Activated CD4-positive, alpha-beta memory T cell treated with anti-CD3 and anti-CD28 coated beads for 36 hours (primary cell): Measurements from ENCODE around the gene DNAJB1. TPM values are rescaled to one million over a fixed set of nuclear protein-coding genes. Genes with fewer than 3 reads are reported as not detected.
"Not testable (repeated sequence)": the region's sequence is repeated elsewhere in the genome, so short reads cannot be mapped to it uniquely, and the experiment has no call there.

Source experiments
- CTCF ChIA-PET: fragments of 350-600 bp; sonication (Branson Sonifier 250); formaldehyde crosslinking; loops from one replicate; lab custom pipeline; 2021; ENCODE audit warnings: antibody characterized with exemption, inconsistent platforms; lab: Charles Lee
- POLR2A ChIA-PET: fragments of 350-600 bp; sonication (Branson Sonifier 250); formaldehyde crosslinking; loops from one replicate; lab custom pipeline; 2021; ENCODE audit warnings: antibody characterized with exemption; lab: Charles Lee
- DNase-seq: peaks from one replicate; pipeline ENCODE4 v3.0.0-alpha.2; 2020
- H3K27ac Mint-ChIP-seq: one replicate; pipeline ENCODE4 v1.8.0; 2021; ENCODE audit warnings: mixed read lengths
- H3K27me3 Mint-ChIP-seq: one replicate; pipeline ENCODE4 v1.8.0; 2021; ENCODE audit warnings: mixed read lengths
- H3K36me3 Mint-ChIP-seq: one replicate; pipeline ENCODE4 v1.8.0; 2021; ENCODE audit warnings: mixed read lengths
- H3K4me1 Mint-ChIP-seq: one replicate; pipeline ENCODE4 v1.8.0; 2021; ENCODE audit warnings: low read depth, mixed read lengths
- H3K4me3 Mint-ChIP-seq: one replicate; pipeline ENCODE4 v1.8.0; 2021; ENCODE audit warnings: mild to moderate bottlenecking, mixed read lengths
- H3K9me3 Mint-ChIP-seq: one replicate; pipeline ENCODE4 v1.8.0; 2021; ENCODE audit warnings: mixed read lengths
- intact Hi-C: fragments of 100-400 bp; cut with micrococcal nuclease; formaldehyde crosslinking; loops from one replicate; pipeline ENCODE4 v1.15.1; 2023
- total RNA-seq, 2 experiments: library from RNA; stranded (reverse); gene quantifications; one replicate each; pipeline ENCODE4 v1.2.3, GENCODE V29; 2021

DNAJB1 gene
- total RNA-seq, 2 experiments from 2014 or later: 71.2 to 76.5 TPM

DNA sequence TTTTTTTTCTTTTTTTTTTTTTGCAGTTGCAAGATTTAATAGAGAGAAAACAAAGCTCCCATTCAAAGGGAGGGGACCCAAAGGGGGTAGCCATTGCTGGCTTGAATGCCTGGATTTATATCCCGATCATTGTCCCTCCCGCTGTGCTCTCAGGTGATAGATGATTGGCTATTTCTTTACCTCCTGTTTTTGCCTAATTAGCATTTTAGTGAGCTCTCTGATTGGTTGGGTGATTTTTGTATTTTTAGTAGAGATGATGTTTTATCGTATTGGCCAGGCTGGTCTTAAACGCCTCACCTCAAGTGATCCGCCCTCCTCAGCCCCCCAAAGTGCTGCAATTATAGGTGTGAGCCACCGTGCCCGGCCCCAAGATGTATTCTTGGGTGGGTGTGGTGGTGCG, 13.6 kb downstream of the DNAJB1 start:
- CTCF ChIA-PET: interaction anchor here (0.6 to 4.4 kb wide), 10 partner anchors 8 to 132 kb away, joined by 3 to 35 read pairs (median 4); partner anchors contain the start of genes DNAJB1 and GIPC1
- DNase-seq, intact Hi-C loops, H3K9me3 Mint-ChIP-seq, H3K27ac Mint-ChIP-seq, H3K4me3 Mint-ChIP-seq, H3K36me3 Mint-ChIP-seq, H3K27me3 Mint-ChIP-seq: not testable (repeated sequence)
- peaks cover 35% of the 10 kb centered on the region for H3K4me1 Mint-ChIP-seq
- POLR2A ChIA-PET: interaction anchor here (0.6 to 3.1 kb wide), 2 partner anchors 13 to 38 kb away, joined by 3 to 17 read pairs; partner anchors contain the start of gene DNAJB1

DNA sequence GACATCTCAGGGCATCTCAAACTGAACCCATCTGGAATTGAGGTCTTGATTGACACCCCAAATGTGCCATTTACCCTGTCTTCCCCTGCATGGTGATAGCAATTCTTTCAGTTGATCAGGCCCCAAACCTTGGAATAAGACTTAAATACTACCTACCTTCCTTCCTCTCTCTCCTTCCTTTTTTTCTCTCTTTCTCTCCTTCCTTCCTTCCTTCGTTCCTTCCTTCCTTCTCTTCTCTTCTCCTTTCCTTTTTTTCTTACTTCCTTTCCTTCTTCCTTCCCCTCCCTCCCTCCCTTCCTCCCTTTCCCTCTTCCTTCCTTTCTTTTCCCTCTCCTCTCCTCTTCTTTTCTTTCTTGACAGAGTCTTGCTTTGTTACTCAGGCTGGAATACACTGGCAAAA, 14.9 kb downstream of the DNAJB1 start:
- H3K27me3 Mint-ChIP-seq: no peaks in the 10 kb centered on the region
- ChIA-PET POLR2A (interaction anchor here (0.6 to 3.1 kb wide), 2 partner anchors 15 to 499 kb away, joined by 3 to 17 read pairs; partner anchors contain the start of gene DNAJB1), CTCF (interaction anchor here (0.6 to 4.4 kb wide), 6 partner anchors 16 to 1691 kb away, joined by 3 to 20 read pairs (median 5); partner anchors contain the start of gene NDUFB7)

DNA sequence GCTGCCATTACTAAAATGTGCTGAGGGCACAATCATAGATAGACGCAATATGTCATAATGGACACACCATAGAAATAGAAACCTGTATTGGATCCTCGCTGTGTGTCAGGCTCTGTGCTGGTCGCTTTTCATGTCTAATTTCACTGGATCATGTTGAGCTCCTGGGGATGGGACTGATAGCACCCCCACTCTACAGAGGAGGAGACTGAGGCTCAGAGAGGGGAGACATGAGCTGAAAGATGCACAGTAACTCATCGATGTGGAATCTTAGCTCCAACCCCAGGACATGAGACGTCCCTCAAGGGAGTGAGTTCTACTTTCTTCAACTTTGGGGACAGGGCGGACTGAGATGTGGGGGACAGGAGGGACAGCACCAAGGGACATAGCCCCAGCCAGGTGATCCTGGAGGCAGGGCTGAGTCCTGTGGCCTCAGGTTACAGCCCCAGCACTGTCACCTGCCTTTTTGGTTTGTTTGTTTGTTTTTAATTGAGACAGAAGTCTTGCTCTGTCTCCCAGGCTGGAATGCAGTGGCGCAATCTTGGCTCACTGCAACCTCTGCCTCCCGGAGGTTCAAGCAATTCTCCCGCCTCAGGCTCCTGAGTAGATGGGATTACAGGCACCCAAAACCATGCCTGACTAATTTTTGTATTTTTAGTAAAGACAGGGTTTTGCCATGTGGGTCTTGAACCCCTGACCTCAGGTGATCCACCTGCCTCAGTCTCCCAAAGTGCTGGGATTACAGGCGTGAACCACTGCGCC, 15.7 kb downstream of the DNAJB1 start:
- POLR2A ChIA-PET: no interaction called here
- DNase-seq: no peak
- no peaks in the 10 kb centered on the region for H3K9me3 Mint-ChIP-seq
- no peak overlapping the region for H3K27ac Mint-ChIP-seq
- peaks cover 26% of the 10 kb centered on the region for H3K4me1 Mint-ChIP-seq
- no peak overlapping the region for H3K4me3 Mint-ChIP-seq
- CTCF ChIA-PET: interaction anchor here (0.7 to 1.1 kb wide), 3 partner anchors 22 to 366 kb away, joined by 3 to 6 read pairs (median 4); partner anchors contain the start of genes ASF1B and PTGER1
- H3K36me3 Mint-ChIP-seq: no peaks in the 10 kb centered on the region
- intact Hi-C loops: no loop called here
- H3K27me3 Mint-ChIP-seq: no peaks in the 10 kb centered on the region

More for the DNA sequence above, 14.9 kb downstream of the DNAJB1 start:
- no peak overlapping the region for H3K27ac Mint-ChIP-seq
- H3K4me1 Mint-ChIP-seq: peaks cover 33% of the 10 kb centered on the region
- no peaks in the 10 kb centered on the region for H3K9me3 Mint-ChIP-seq
- intact Hi-C loops: no loop called here
- H3K36me3 Mint-ChIP-seq: no peaks in the 10 kb centered on the region
- H3K4me3 Mint-ChIP-seq: no peak overlapping the region
- DNase-seq: no peak

DNA sequence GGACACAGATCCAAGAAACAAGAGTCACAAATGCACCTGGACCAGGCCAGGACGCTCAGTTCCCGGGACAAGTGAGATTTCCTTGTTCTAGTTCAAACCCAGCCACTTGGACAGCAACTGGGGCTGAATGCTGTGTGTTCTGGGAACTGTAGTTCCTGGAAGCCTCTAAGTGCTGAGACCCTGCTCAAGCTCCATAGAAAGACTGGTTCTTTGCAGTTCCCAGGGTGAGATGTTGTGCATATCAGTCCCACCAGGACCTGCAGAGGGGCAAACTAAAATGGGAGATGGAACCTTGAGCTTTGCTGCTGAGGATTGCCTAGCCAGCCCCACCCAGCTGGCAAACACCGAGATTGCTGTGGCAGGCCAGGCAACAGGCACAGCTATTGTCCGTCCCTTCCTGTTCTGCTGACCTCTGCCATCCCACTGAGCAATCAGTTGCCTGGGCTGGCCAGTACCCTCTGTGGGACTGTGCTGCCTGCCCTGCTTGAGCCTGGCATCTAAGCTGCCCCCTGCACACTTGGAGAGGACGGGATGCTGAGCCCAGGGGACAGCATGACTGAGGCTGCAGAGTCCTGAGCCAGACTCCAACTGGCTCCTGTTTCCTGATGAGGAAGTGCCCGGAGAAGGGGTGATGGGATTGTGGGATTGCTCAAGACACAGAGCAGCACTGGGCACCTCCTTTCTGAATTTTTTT, 20.8 kb downstream of the DNAJB1 start:
- ChIA-PET POLR2A (interaction anchor here (2.4 to 3.3 kb wide), 2 partner anchors 9 to 21 kb away, joined by 9 to 18 read pairs; partner anchors contain the start of gene DNAJB1), CTCF (interaction anchor here (4.7 kb wide), 1 partner anchor 8 kb away, joined by 35 read pairs; no protein-coding TSS in a partner anchor)
- no peak overlapping the region for H3K27ac Mint-ChIP-seq
- no peak for DNase-seq
- peak overlapping the region; percentile 75 for H3K4me3 Mint-ChIP-seq
- peaks cover 17% of the 10 kb centered on the region for H3K4me1 Mint-ChIP-seq
- H3K36me3 Mint-ChIP-seq: no peaks in the 10 kb centered on the region
- H3K9me3 Mint-ChIP-seq: no peaks in the 10 kb centered on the region
- no peaks in the 10 kb centered on the region for H3K27me3 Mint-ChIP-seq
- intact Hi-C loops: no loop called here

DNA sequence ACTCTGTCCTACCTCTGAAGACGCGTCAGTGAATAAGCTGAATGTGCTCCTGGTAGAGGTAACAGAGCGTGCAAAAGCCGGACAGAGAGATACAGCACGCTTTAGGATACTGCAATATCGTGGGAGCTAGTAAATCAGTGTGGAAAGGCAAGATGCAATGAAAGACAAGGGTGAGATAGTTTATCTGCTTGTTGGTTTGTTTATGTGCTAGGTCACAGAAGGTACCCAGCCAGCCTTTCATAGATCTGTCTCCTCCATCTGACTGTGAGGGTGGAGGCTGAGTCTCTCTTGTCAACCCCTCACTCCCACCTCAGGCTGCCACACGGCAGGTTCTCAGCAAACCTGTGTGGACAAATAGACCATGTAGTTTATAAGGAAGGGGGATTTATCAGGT, 21.4 kb downstream of the DNAJB1 start:
- POLR2A ChIA-PET: interaction anchor here (0.6 to 3.3 kb wide), 3 partner anchors 10 to 861 kb away, joined by 3 to 18 read pairs (median 9); partner anchors contain the start of gene DNAJB1

DNA sequence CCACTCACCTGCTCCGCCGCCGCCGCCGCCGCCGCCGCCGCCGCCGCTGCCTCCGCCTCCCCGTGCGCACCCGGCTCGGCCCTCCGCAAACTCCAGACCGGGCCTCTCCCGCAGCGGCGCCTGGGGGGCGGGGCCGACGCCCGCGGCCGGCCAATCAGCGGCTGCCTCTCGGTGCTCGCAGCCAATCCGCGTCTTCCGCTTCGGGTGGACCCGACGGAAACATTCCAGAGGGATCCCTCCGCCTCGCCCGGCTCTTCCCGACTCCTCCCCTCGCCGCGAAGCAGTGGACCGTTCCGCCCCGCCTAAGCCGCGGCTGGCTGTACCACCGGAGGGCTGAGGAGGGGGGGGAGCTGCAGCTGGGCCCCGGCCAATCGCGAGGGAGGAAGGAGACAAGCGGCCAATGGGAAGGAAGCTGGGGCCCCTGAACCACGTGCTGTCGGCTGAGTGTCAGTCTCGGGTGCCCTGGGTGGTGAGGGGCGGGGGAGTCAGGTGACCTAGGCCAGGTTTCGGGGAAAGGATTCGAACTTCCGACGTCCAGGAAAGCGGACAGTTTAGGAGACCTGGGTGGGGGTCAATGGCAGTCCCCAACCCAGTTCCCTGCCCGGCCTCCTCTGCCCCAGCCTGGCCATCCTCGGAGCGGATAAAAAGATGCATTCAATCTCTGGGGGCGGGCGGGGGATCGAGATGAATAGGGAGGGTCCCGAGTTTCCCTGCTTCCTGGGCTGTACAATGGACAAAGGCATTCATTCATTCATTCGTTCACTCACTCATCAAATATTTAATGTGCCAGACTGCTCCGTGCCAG, 22.0 kb downstream of the DNAJB1 start, which contains the start of gene GIPC1:
GIPC1 (minus strand) TSS at position 99 of the 805 bp plus-strand sequence. CDS start 13,151 bp downstream, outside the sequence.
- peak within 1 kb of the TSS; percentile 78 for H3K4me3 Mint-ChIP-seq
- POLR2A ChIA-PET: interaction anchor here (0.6 to 3.3 kb wide), 5 partner anchors 11 to 861 kb away, joined by 3 to 18 read pairs (median 4); partner anchors contain the start of gene DNAJB1

More for the DNA sequence above, 21.4 kb downstream of the DNAJB1 start:
- Mint-ChIP-seq H3K9me3 (no peaks in the 10 kb centered on the region), H3K4me1 (peaks cover 17% of the 10 kb centered on the region), H3K4me3 (peak overlapping the region; percentile 75), H3K36me3 (no peaks in the 10 kb centered on the region), H3K27ac (no peak overlapping the region), H3K27me3 (no peaks in the 10 kb centered on the region)
- CTCF ChIA-PET: interaction anchor here (1.7 to 4.7 kb wide), 4 partner anchors 9 to 360 kb away, joined by 7 to 35 read pairs (median 16); partner anchors contain the start of gene ASF1B
- intact Hi-C loops: no loop called here
- no peak for DNase-seq

DNA sequence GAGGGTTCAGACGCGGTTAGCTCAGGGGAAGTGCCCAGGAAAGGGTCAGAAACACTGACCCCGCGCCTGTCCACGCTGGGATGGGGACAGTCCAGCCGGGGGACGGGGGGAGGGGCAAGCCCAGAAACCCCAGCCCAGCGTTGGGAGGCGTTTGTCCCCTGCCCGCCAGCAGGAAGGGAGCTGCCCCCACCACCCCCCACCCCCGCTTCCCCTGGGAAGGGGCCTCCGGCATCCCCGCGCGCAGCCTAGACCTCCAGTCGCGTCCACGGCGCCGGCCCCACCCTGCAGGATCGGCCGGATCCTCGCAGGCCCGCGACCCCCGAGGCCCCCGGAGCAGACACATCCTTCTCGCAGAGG, 22.5 kb downstream of the DNAJB1 start:
- peak overlapping the region; percentile 66 for H3K27ac Mint-ChIP-seq
- POLR2A ChIA-PET: interaction anchor here (1.0 to 3.3 kb wide), 5 partner anchors 11 to 78 kb away, joined by 3 to 18 read pairs (median 4); partner anchors contain the start of gene DNAJB1
- peaks cover 3% of the 10 kb centered on the region for H3K36me3 Mint-ChIP-seq
- no peaks in the 10 kb centered on the region for H3K9me3 Mint-ChIP-seq
- DNase-seq: no peak
- CTCF ChIA-PET: interaction anchor here (0.6 to 4.7 kb wide), 6 partner anchors 9 to 359 kb away, joined by 3 to 35 read pairs (median 7); partner anchors contain the start of gene ASF1B
- intact Hi-C loops: no loop called here
- H3K4me3 Mint-ChIP-seq: peak overlapping the region; percentile 78
- peaks cover 17% of the 10 kb centered on the region for H3K4me1 Mint-ChIP-seq
- no peaks in the 10 kb centered on the region for H3K27me3 Mint-ChIP-seq

More for the DNA sequence above, 22.0 kb downstream of the DNAJB1 start, which contains the start of gene GIPC1:
- Mint-ChIP-seq H3K27ac (peak within 1 kb of the TSS; percentile 66), H3K9me3 (no peaks in the 10 kb centered on the region), H3K36me3 (peaks cover 3% of the 10 kb centered on the region), H3K27me3 (no peaks in the 10 kb centered on the region), H3K4me1 (peaks cover 17% of the 10 kb centered on the region)
- CTCF ChIA-PET: interaction anchor here (1.2 to 4.7 kb wide), 5 partner anchors 9 to 359 kb away, joined by 3 to 35 read pairs (median 7); partner anchors contain the start of gene ASF1B
- DNase-seq: peak; percentile 89
- intact Hi-C loops: no loop called here

DNA sequence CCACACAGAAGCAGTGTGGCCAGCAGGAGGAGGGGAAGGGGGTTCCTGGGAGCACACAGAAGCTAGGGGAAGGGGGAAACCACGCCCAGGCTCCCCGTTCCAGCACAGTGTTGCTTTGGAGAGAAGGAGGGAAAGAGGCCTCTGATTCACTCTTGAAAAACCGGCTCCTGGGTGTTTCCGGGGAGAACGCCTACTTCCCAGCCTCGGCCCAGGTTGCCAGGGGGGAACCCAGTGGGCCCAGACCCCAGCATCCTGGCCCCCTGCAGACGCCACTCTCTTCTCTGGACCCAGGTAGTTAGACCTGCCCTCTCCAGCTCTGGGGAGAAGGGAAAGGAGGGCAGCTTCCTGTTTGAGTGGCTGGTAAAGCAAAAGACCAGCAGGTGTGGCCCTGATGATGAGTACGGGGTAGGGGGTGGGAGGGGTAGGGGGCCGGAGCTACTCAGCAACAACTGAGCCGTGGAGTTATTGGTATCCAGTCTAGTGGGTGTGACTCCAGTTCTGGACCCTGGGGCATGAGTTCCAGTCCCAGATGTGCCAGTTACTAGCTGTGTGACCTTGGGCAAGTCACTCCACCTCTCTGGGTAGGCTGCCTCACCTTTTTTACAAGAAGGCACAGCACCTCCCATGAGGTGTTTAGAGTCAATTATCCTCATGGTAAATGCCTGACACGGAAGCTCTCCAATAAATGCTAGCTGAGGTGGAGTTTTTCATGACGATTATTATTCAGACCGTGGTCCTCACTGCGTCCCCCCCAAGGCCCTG, 23.1 kb downstream of the DNAJB1 start:
- no peak for DNase-seq
- Mint-ChIP-seq H3K27ac (peak overlapping the region; percentile 66), H3K36me3 (peaks cover 3% of the 10 kb centered on the region), H3K27me3 (no peaks in the 10 kb centered on the region), H3K9me3 (no peaks in the 10 kb centered on the region), H3K4me1 (peaks cover 17% of the 10 kb centered on the region), H3K4me3 (peak overlapping the region; percentile 78)
- ChIA-PET POLR2A (interaction anchor here (1.0 to 3.3 kb wide), 5 partner anchors 11 to 77 kb away, joined by 3 to 18 read pairs (median 4); partner anchors contain the start of gene DNAJB1), CTCF (interaction anchor here (0.6 to 4.7 kb wide), 6 partner anchors 8 to 358 kb away, joined by 3 to 35 read pairs (median 7); partner anchors contain the start of gene ASF1B)
- intact Hi-C loops: no loop called here

DNA sequence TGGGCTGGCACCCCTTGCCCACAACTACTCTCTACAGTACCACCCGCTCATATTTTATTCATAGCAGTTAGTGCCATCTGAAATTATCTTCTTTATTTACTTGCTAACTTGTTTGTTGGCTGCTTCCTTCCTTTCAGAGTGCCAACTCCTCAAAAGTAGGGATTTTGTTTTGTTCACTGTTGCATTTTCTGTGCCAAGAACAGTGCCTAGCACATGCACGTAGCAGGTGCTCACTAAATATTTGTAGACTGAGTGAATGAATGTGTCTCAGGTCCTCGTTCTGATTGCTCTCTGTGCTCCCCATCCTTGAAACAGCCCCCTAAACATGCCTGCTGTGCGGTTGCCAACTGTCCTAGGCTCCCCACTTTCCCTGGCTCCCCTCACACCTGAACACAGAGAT, 23.8 kb downstream of the DNAJB1 start:
- Mint-ChIP-seq H3K27me3 (no peaks in the 10 kb centered on the region), H3K4me3 (peak overlapping the region; percentile 78), H3K36me3 (peaks cover 6% of the 10 kb centered on the region), H3K27ac (peak overlapping the region; percentile 19), H3K4me1 (peaks cover 17% of the 10 kb centered on the region), H3K9me3 (no peaks in the 10 kb centered on the region)
- no peak for DNase-seq
- ChIA-PET POLR2A (interaction anchor here (1.0 to 3.3 kb wide), 2 partner anchors 19 to 24 kb away, joined by 3 to 18 read pairs; partner anchors contain the start of gene DNAJB1), CTCF (interaction anchor here (2.5 to 4.7 kb wide), 2 partner anchors 11 to 15 kb away, joined by 24 to 35 read pairs; no protein-coding TSS in a partner anchor)
- intact Hi-C loops: no loop called here

DNA sequence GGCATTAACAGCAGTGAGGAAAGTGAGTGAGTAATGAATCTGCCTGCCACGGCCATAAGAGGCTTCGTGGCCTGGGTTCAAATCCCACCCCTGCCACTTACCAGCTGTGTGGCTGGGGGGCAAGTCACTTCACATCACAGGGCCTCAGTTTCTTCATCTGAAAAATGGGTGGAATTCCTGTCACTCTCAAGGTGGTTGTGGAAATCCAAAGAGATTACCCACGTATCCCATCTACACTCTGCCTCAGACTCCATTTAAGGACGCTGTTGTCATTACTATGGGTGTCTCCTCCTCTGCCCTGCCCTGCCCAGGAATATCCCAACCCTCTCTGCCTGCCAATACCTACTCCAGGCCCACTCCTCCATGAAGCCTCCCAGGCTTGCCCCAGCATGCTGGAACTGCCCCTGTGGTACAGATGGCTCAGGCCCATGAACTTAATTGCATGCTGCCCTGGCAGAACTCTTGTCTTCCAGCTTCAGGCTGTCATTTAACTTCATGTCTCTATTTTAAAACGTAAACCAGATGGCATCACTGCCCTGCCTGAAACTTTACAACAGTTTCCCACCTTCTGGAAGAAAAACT, 25.4 kb downstream of the DNAJB1 start:
- intact Hi-C loops: no loop called here
- Mint-ChIP-seq H3K9me3 (no peaks in the 10 kb centered on the region), H3K4me1 (peaks cover 17% of the 10 kb centered on the region), H3K4me3 (no peak overlapping the region), H3K27ac (no peak overlapping the region), H3K27me3 (no peaks in the 10 kb centered on the region), H3K36me3 (peaks cover 6% of the 10 kb centered on the region)
- CTCF ChIA-PET: interaction anchor here (0.7 to 1.8 kb wide), 4 partner anchors 9 to 62 kb away, joined by 3 to 12 read pairs (median 4); no protein-coding TSS in a partner anchor
- POLR2A ChIA-PET: no interaction called here
- DNase-seq: no peak
